ENCODE data around the gene ACOX3. TPM values are rescaled to one million over a fixed set of nuclear protein-coding genes. Genes with fewer than 3 reads are reported as not detected.

The ACOX3 gene
- total RNA-seq, 4 donors from 2014 or later: 32.0 to 77.2 (median 43.8) TPM

GRCh38 chr4:8345946-8346814 lies 94.3 kb downstream of the ACOX3 start:
- H3K9me3 ChIP-seq: no peaks in the 10 kb centered on the region
- no peaks in the 10 kb centered on the region for H3K27me3 ChIP-seq
- TF ChIP-seq, protein P1, sequence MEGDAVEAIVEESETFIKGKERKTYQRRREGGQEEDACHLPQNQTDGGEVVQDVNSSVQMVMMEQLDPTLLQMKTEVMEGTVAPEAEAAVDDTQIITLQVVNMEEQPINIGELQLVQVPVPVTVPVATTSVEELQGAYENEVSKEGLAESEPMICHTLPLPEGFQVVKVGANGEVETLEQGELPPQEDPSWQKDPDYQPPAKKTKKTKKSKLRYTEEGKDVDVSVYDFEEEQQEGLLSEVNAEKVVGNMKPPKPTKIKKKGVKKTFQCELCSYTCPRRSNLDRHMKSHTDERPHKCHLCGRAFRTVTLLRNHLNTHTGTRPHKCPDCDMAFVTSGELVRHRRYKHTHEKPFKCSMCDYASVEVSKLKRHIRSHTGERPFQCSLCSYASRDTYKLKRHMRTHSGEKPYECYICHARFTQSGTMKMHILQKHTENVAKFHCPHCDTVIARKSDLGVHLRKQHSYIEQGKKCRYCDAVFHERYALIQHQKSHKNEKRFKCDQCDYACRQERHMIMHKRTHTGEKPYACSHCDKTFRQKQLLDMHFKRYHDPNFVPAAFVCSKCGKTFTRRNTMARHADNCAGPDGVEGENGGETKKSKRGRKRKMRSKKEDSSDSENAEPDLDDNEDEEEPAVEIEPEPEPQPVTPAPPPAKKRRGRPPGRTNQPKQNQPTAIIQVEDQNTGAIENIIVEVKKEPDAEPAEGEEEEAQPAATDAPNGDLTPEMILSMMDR (IDR thresholded peaks at IDR 0.05): no peak
- TF ChIP-seq POLR2AphosphoS5 (IDR thresholded peaks at IDR 0.05) (no peak), POLR2A (IDR thresholded peaks at IDR 0.05; ENCODE audit: low read depth) (no peak), EP300 (IDR thresholded peaks at IDR 0.05) (no peak)
- no peak overlapping the region for H3K4me3 ChIP-seq
- H3K36me3 ChIP-seq: no peaks in the 10 kb centered on the region
- 89% methylated on average over 22 of the region's 39 CpGs for WGBS
- no peak for DNase-seq (ENCODE audit: extremely low spot score)
- intact Hi-C loops (cut with DNase I): no loop called here
- H3K4me1 ChIP-seq: peaks cover 23 to 31% (median 29%) of the 10 kb centered on the region in 4 donors
- no peak overlapping the region for H3K27ac ChIP-seq (replicated peaks in 1 of 4)

DNA sequence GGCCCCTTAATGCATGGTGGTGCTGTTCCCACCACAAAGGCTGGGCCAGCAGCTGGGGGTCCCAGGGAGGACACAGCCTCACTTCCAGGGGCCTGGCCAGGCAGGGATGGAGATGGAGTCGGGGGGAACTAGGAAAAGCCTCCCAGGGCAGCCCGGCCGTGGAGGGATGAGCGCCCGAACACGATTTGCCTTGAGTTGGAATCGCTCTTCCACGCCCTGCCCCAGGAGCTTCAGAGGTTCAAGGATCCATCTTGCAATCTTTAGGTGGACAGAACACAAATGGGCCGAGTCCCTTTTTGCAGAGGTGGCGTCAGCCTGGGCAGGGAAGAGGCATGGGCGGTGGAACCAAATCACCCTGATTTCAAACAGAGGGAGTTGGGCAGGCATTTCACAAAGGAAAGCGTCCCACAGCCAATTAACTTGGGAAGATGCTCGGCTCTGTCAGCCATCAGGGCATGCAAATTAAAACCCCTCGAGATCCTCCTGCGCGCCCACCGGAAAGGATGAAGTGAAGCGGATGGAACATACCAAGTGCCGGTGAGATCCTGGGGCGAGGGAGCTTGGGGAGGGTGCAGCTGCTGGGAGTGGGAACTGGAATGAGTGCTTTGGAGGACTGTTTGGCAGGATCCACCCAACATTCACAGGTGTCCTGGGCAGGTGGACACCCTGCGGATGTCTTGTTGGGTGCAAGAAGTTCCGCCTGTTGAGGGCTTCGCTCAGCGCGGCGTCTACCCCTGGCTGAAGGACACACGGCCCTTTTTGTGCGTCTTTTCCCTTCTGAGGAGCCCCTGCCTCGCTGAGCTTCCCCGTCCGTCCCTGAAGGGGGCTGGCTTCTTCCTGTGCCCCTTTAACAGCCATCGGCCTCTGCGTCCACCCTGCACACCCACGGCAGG lies 95.2 kb downstream of the ACOX3 start:
- intact Hi-C loops (cut with DNase I): no loop called here
- no peak overlapping the region for H3K27ac ChIP-seq (replicated peaks in 1 of 4)
- no peak for DNase-seq (ENCODE audit: extremely low spot score)
- TF ChIP-seq EP300 (IDR thresholded peaks at IDR 0.05) (no peak), POLR2A (IDR thresholded peaks at IDR 0.05; ENCODE audit: low read depth) (no peak), POLR2AphosphoS5 (IDR thresholded peaks at IDR 0.05) (no peak)
- TF ChIP-seq, protein P1 (IDR thresholded peaks at IDR 0.05): no peak
- H3K9me3 ChIP-seq: no peaks in the 10 kb centered on the region
- H3K36me3 ChIP-seq: no peaks in the 10 kb centered on the region
- H3K27me3 ChIP-seq: no peaks in the 10 kb centered on the region
- H3K4me3 ChIP-seq: no peak overlapping the region
- H3K4me1 ChIP-seq: peaks cover 31 to 39% (median 36%) of the 10 kb centered on the region in 4 donors
- WGBS: 95% methylated on average over 34 of the region's 34 CpGs

GRCh38 chr4:8344377-8344776 lies 96.1 kb downstream of the ACOX3 start:
- H3K27me3 ChIP-seq: no peaks in the 10 kb centered on the region
- no peak overlapping the region for H3K27ac ChIP-seq (replicated peaks in 1 of 4)
- no peaks in the 10 kb centered on the region for H3K9me3 ChIP-seq
- DNase-seq (ENCODE audit: extremely low spot score): no peak
- H3K4me3 ChIP-seq: no peak overlapping the region
- WGBS: 75% methylated on average over 13 of the region's 14 CpGs
- intact Hi-C loops (cut with DNase I): no loop called here
- peaks cover 36 to 45% (median 40%) of the 10 kb centered on the region in 4 donors for H3K4me1 ChIP-seq
- TF ChIP-seq, protein P1 (IDR thresholded peaks at IDR 0.05): no peak
- no peak for TF ChIP-seq POLR2AphosphoS5 (IDR thresholded peaks at IDR 0.05)
- TF ChIP-seq EP300 (IDR thresholded peaks at IDR 0.05): no peak
- no peak for TF ChIP-seq POLR2A (IDR thresholded peaks at IDR 0.05; ENCODE audit: low read depth)
- H3K36me3 ChIP-seq: no peaks in the 10 kb centered on the region

- Histone ChIP-seq H3K4me1 (peaks cover 36 to 45% (median 40%) of the 10 kb centered on the region in 4 donors), H3K27ac (replicated peaks in 1 of 4) (peak overlapping the region; percentile 49 to 57 (median 50)), H3K9me3 (no peaks in the 10 kb centered on the region), H3K36me3 (no peaks in the 10 kb centered on the region), H3K4me3 (no peak overlapping the region), H3K27me3 (no peaks in the 10 kb centered on the region)
- intact Hi-C loops (cut with DNase I): no loop called here
- no peak for DNase-seq (ENCODE audit: extremely low spot score)
- 98% methylated on average over 7 of the region's 11 CpGs for WGBS
- TF ChIP-seq POLR2A (IDR thresholded peaks at IDR 0.05; ENCODE audit: low read depth): no peak
- TF ChIP-seq, protein P1 (IDR thresholded peaks at IDR 0.05): no peak
- TF ChIP-seq POLR2AphosphoS5 (IDR thresholded peaks at IDR 0.05): no peak
- no peak for TF ChIP-seq EP300 (IDR thresholded peaks at IDR 0.05)
Measured at GRCh38 chr4:8343967-8344331, 96.6 kb downstream of the ACOX3 start.

Measured in esophagus muscularis mucosa (tissue), 4 donors.